Measurements from ENCODE around the gene PPAT.
"Not testable (repeated sequence)": the region's sequence is repeated elsewhere in the genome, so short reads cannot be mapped to it uniquely, and the experiment has no call there.

Gene PPAT

DNA sequence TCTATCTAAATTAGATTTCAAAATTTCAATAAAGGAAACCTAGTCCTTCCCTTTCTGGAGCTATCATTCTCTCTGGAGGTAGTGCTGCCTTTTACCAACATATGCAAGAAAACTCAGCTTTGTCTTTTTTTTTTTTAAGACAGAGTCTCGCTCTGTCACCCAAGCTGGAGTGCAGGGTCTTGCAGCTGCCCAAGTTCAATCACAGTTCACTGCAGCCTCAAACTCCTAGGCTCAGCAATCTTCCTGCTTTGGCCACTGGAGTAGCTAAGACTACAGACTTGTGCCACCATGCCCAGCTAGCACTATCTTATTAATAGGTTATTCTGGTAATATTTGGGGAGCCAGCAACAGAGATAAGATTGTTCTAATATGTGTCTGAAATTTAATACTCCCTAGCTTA is 60.5 kb downstream of the PPAT start:
- no peak for DNase-seq

GRCh38 chr4:56372774-56373173 is 62.6 kb downstream of the PPAT start:
- no peak for DNase-seq

GRCh38 chr4:56371426-56372220 is 63.8 kb downstream of the PPAT start:
- no peak for DNase-seq

- DNase-seq, result no peak
Observed at GRCh38 chr4:56370377-56370776, 65.0 kb downstream of the PPAT start.

DNA sequence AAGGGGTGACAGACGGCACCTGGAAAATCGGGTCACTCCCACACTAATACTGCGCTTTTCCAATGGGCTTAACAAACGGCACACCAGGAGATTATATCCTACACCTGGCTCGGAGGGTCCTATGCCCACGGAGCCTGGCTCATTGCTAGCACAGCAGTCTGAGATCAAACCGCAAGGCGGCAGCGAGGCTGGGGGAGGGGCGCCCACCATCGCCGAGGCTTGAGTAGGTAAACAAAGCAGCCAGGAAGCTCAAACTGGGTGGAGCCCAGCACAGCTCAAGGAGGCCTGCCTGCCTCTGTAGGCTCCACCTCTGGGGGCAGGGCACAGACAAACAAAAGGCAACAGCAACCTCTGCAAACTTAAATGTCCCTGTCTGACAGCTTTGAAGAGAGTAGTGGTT is 72.4 kb downstream of the PPAT start:
- DNase-seq, result not testable (repeated sequence)

- no peak for DNase-seq
Observed at GRCh38 chr4:56360071-56360470, 75.3 kb downstream of the PPAT start.

GRCh38 chr4:56356650-56357049 is 78.8 kb downstream of the PPAT start:
- DNase-seq, result no peak

GRCh38 chr4:56348576-56348975 is 86.8 kb downstream of the PPAT start:
- DNase-seq, result no peak

GRCh38 chr4:56345458-56345857 is 90.0 kb downstream of the PPAT start:
- DNase-seq, result no peak
